GM23338 (cell line): ENCODE results near the gene HGFAC. TPM values are rescaled to one million over a fixed set of nuclear protein-coding genes. Genes with fewer than 3 reads are reported as not detected.

Experiments
- ATAC-seq: fragments of 200-7000 bp; cut with Tn5 transposase; 3 replicates; pipeline ENCODE4 v1.9.1; 2020
- DNase-seq: peaks from one replicate; pipeline ENCODE4 v3.0.0-alpha.2; 2015; ENCODE audit warnings: low spot score
- H2AFZ ChIP-seq: fragments of 200-600 bp; sonication (generic); 2 replicates; pipeline ENCODE4 v1.8.0; 2016; ENCODE audit warnings: antibody characterized with exemption, mild to moderate bottlenecking, moderate library complexity
- H3F3A ChIP-seq: fragments of 200-600 bp; sonication (generic); replicated peaks from 2 replicates; pipeline ENCODE4 v1.8.0; 2017; ENCODE audit warnings: antibody characterized with exemption, mixed run types, low read depth
- H3K27ac ChIP-seq: fragments of 200-600 bp; sonication (generic); 2 replicates; pipeline ENCODE4 v1.6.1; 2016; ENCODE audit warnings: low read depth
- H3K27me3 ChIP-seq: fragments of 200-600 bp; sonication (generic); 2 replicates; pipeline ENCODE4 v1.8.0; 2016; ENCODE audit warnings: mild to moderate bottlenecking, mixed run types, moderate library complexity; ENCODE audit not compliant: insufficient read depth
- H3K36me3 ChIP-seq: fragments of 200-600 bp; sonication (generic); 2 replicates; pipeline ENCODE4 v1.8.0; 2016; ENCODE audit warnings: mild to moderate bottlenecking; ENCODE audit not compliant: insufficient read depth
- H3K4me1 ChIP-seq: fragments of 200-600 bp; sonication (generic); 2 replicates; pipeline ENCODE4 v1.8.0; 2016; ENCODE audit warnings: mild to moderate bottlenecking, moderate library complexity; ENCODE audit not compliant: insufficient read depth
- H3K4me2 ChIP-seq: fragments of 200-600 bp; sonication (generic); 2 replicates; pipeline ENCODE4 v1.7.1; 2017; ENCODE audit warnings: mixed run types
- H3K4me3 ChIP-seq: fragments of 200-600 bp; sonication (generic); 2 replicates; pipeline ENCODE4 v1.6.1; 2016; ENCODE audit warnings: mixed run types
- H3K79me2 ChIP-seq: fragments of 200-600 bp; sonication (generic); replicated peaks from 2 replicates; pipeline ENCODE4 v1.8.0; 2017; ENCODE audit warnings: mild to moderate bottlenecking; ENCODE audit not compliant: insufficient read depth
- H3K9me2 ChIP-seq: fragments of 200-600 bp; sonication (generic); 2 replicates; pipeline ENCODE4 v1.8.0; 2017; ENCODE audit not compliant: insufficient read depth
- H4K20me1 ChIP-seq: fragments of 200-600 bp; sonication (generic); replicated peaks from 2 replicates; pipeline ENCODE4 v1.8.0; 2017; ENCODE audit warnings: mild to moderate bottlenecking; ENCODE audit not compliant: insufficient read depth
- H3K27ac Mint-ChIP-seq: 2 replicates; pipeline ENCODE4 v1.8.0; 2020; ENCODE audit warnings: inconsistent platforms, mild to moderate bottlenecking, moderate library complexity, mixed read lengths
- H3K27me3 Mint-ChIP-seq: 3 replicates; pipeline ENCODE4 v1.8.0; 2022; ENCODE audit warnings: low read depth, mild to moderate bottlenecking, moderate library complexity, mixed read lengths, inconsistent platforms; ENCODE audit not compliant: insufficient read depth, poor library complexity
- H3K36me3 Mint-ChIP-seq: 3 replicates; pipeline ENCODE4 v1.8.0; 2021; ENCODE audit warnings: low read depth, mild to moderate bottlenecking, inconsistent platforms, moderate library complexity, mixed read lengths
- H3K4me1 Mint-ChIP-seq: 3 replicates; pipeline ENCODE4 v1.8.0; 2020; ENCODE audit warnings: mild to moderate bottlenecking, inconsistent platforms, mixed read lengths
- H3K4me3 Mint-ChIP-seq: 3 replicates; pipeline ENCODE4 v1.8.0; 2021; ENCODE audit warnings: moderate library complexity, mild to moderate bottlenecking, inconsistent platforms, mixed read lengths
- H3K9me3 Mint-ChIP-seq: 3 replicates; pipeline ENCODE4 v1.8.0; 2020; ENCODE audit warnings: moderate library complexity, mild to moderate bottlenecking, inconsistent platforms, mixed read lengths
- CREB1 ChIP-seq: fragments of 250-450 bp; sonication (Bioruptor Pico); IDR thresholded peaks from 2 replicates; pipeline ENCODE4 v1.5.0; 2020; ENCODE audit warnings: low read depth, mild to moderate bottlenecking, moderate library complexity
- CTCF ChIP-seq, 2 experiments: fragments of 200-600 bp in 1 of 2; sonication (generic) in 1 of 2; conservative IDR thresholded peaks; 2 replicates each; pipeline versions ENCODE4 v1.5.1 to v1.6.1; 2016 to 2017; ENCODE audit warnings: antibody characterized with exemption in 2 of 2, low read depth in 2 of 2, mild to moderate bottlenecking in 2 of 2, moderate library complexity in 1 of 2
- ETS1 ChIP-seq: IDR thresholded peaks from 2 replicates; pipeline ENCODE4 v1.6.1; 2016; ENCODE audit warnings: antibody characterized with exemption
- EZH2 ChIP-seq: fragments of 200-600 bp; sonication (generic); IDR thresholded peaks from one replicate; pipeline ENCODE4 v1.8.0; 2017; ENCODE audit warnings: antibody characterized with exemption, mild to moderate bottlenecking, low read depth; ENCODE audit not compliant: unreplicated experiment
- EZH2phosphoT487 ChIP-seq: fragments of 200-600 bp; sonication (generic); IDR thresholded peaks from one replicate; pipeline ENCODE4 v1.8.1; 2018; ENCODE audit warnings: antibody characterized with exemption; ENCODE audit not compliant: unreplicated experiment
- JUNB ChIP-seq: IDR thresholded peaks from one replicate; pipeline ENCODE4 v1.6.1; 2016; ENCODE audit warnings: antibody characterized with exemption; ENCODE audit not compliant: unreplicated experiment
- NANOG ChIP-seq: IDR thresholded peaks from 2 replicates; pipeline ENCODE4 v1.6.1; 2016; ENCODE audit warnings: antibody characterized with exemption, borderline replicate concordance
- REST ChIP-seq: IDR thresholded peaks from one replicate; pipeline ENCODE4 v1.6.1; 2018; ENCODE audit warnings: antibody characterized with exemption; ENCODE audit not compliant: unreplicated experiment
- STAT1 ChIP-seq: IDR thresholded peaks from one replicate; pipeline ENCODE4 v1.6.1; 2016; ENCODE audit warnings: antibody characterized with exemption; ENCODE audit not compliant: unreplicated experiment
- ZNF114 ChIP-seq: fragments of 250-450 bp; sonication (Bioruptor Pico); IDR thresholded peaks from 2 replicates; pipeline ENCODE4 v1.5.0; 2020; ENCODE audit warnings: mild to moderate bottlenecking, moderate library complexity
- polyA plus RNA-seq: library from polyadenylated mRNA; unstranded; fragments of >200 nt; fragmentation: Nextera tagmentation; extraction: Ambion mirVana; gene quantifications from 2 replicates; pipeline ENCODE4 v1.2.1, GENCODE V29; 2016
- total RNA-seq: library from RNA; depleted of rRNA; stranded (reverse); fragments of >200 nt; shearing (Covaris generic); gene quantifications from 2 replicates; pipeline ENCODE4 v1.2.3, GENCODE V29; 2014
- TF ChIP-seq, protein P1 (sequence below): fragments of 250-450 bp; sonication (Bioruptor Pico); IDR thresholded peaks from 2 replicates; pipeline ENCODE4 v1.5.0; 2020; ENCODE audit warnings: mild to moderate bottlenecking, moderate library complexity

Gene HGFAC
- total and polyA plus RNA-seq, 2 experiments from 2014 or later = 0.94 TPM; not detected in 1

DNA sequence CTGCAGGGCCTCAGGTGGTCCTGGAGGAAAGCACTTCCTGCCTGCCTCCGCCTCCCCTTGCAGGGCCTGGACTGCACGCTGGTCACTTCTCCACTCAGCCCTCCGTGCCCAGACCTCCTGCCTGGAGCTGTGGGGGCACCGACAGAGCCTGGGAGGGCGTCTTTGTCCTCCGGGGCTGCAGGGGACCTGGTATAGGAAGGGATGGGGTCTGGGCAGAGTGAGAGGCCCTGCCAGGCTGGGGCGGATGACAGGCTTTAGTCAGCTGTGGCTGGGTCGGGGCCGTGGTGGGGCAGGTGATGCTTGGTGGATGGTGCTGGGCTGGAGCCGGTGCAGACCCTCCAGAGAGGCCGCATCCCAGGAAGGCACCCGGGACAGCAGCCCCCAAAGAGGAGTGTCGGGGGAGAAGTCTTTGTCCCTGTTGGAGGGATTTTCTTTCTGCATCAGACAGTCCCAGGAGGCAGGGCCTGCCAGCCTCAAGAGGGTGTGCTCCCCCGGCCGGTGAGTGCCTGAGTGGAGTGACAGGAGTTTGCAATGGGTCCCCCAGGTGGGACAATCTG, 22.7 kb downstream of the HGFAC start (continued):
- TF ChIP-seq, protein P1, sequence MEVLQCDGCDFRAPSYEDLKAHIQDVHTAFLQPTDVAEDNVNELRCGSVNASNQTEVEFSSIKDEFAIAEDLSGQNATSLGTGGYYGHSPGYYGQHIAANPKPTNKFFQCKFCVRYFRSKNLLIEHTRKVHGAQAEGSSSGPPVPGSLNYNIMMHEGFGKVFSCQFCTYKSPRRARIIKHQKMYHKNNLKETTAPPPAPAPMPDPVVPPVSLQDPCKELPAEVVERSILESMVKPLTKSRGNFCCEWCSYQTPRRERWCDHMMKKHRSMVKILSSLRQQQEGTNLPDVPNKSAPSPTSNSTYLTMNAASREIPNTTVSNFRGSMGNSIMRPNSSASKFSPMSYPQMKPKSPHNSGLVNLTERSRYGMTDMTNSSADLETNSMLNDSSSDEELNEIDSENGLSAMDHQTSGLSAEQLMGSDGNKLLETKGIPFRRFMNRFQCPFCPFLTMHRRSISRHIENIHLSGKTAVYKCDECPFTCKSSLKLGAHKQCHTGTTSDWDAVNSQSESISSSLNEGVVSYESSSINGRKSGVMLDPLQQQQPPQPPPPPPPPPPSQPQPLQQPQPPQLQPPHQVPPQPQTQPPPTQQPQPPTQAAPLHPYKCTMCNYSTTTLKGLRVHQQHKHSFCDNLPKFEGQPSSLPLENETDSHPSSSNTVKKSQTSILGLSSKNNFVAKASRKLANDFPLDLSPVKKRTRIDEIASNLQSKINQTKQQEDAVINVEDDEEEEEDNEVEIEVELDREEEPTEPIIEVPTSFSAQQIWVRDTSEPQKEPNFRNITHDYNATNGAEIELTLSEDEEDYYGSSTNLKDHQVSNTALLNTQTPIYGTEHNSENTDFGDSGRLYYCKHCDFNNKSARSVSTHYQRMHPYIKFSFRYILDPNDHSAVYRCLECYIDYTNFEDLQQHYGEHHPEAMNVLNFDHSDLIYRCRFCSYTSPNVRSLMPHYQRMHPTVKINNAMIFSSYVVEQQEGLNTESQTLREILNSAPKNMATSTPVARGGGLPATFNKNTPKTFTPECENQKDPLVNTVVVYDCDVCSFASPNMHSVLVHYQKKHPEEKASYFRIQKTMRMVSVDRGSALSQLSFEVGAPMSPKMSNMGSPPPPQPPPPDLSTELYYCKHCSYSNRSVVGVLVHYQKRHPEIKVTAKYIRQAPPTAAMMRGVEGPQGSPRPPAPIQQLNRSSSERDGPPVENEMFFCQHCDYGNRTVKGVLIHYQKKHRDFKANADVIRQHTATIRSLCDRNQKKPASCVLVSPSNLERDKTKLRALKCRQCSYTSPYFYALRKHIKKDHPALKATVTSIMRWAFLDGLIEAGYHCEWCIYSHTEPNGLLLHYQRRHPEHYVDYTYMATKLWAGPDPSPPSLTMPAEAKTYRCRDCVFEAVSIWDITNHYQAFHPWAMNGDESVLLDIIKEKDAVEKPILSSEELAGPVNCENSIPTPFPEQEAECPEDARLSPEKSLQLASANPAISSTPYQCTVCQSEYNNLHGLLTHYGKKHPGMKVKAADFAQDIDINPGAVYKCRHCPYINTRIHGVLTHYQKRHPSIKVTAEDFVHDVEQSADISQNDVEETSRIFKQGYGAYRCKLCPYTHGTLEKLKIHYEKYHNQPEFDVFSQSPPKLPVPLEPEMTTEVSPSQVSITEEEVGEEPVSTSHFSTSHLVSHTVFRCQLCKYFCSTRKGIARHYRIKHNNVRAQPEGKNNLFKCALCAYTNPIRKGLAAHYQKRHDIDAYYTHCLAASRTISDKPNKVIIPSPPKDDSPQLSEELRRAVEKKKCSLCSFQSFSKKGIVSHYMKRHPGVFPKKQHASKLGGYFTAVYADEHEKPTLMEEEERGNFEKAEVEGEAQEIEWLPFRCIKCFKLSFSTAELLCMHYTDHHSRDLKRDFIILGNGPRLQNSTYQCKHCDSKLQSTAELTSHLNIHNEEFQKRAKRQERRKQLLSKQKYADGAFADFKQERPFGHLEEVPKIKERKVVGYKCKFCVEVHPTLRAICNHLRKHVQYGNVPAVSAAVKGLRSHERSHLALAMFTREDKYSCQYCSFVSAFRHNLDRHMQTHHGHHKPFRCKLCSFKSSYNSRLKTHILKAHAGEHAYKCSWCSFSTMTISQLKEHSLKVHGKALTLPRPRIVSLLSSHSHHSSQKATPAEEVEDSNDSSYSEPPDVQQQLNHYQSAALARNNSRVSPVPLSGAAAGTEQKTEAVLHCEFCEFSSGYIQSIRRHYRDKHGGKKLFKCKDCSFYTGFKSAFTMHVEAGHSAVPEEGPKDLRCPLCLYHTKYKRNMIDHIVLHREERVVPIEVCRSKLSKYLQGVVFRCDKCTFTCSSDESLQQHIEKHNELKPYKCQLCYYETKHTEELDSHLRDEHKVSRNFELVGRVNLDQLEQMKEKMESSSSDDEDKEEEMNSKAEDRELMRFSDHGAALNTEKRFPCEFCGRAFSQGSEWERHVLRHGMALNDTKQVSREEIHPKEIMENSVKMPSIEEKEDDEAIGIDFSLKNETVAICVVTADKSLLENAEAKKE (CRISPR knock-in tag) = no peak

- H3F3A ChIP-seq = no peaks in the 10 kb centered on the region
- no peak overlapping the region for H3K4me2 ChIP-seq
- ATAC-seq (no peak), DNase-seq (no peak)
- peaks cover 25% of the 10 kb centered on the region for H3K27me3 ChIP-seq
- H3K4me3 ChIP-seq = no peak overlapping the region
- H3K4me3 Mint-ChIP-seq = no peak overlapping the region
- H3K4me1 Mint-ChIP-seq = no peaks in the 10 kb centered on the region; the same call in 2 of the 3 replicates
- no peaks in the 10 kb centered on the region for H4K20me1 ChIP-seq
- H3K4me1 ChIP-seq = no peaks in the 10 kb centered on the region; the same call in 1 of the 2 replicates
- no peak overlapping the region for H2AFZ ChIP-seq
- H3K27ac Mint-ChIP-seq = no peak overlapping the region
- peaks cover 42% of the 10 kb centered on the region for H3K27me3 Mint-ChIP-seq
- H3K9me3 Mint-ChIP-seq = peaks cover 1% of the 10 kb centered on the region; the same call in 2 of the 3 replicates
- H3K79me2 ChIP-seq = no peaks in the 10 kb centered on the region
- no peak for TF ChIP-seq ETS1
- no peak for TF ChIP-seq EZH2phosphoT487
- TF ChIP-seq NANOG = no peak
- no peak for TF ChIP-seq REST
- no peak for TF ChIP-seq JUNB
- TF ChIP-seq STAT1 = no peak
- no peak for TF ChIP-seq EZH2
- TF ChIP-seq CREB1 (CRISPR knock-in tag) = no peak
- TF ChIP-seq CTCF (conservative IDR thresholded peaks at IDR 0.05; ENCODE audit: low read depth in 2 of 2) = no peak
- no peak for TF ChIP-seq ZNF114 (CRISPR knock-in tag)
- H3K27ac ChIP-seq = no peak overlapping the region
- no peaks in the 10 kb centered on the region for H3K36me3 Mint-ChIP-seq
- no peaks in the 10 kb centered on the region for H3K9me2 ChIP-seq
- H3K36me3 ChIP-seq = no peaks in the 10 kb centered on the region
Measured at GRCh38 chr4:3464911-3465697, 23.3 kb downstream of the HGFAC start.
